CD14-positive monocyte (primary cell): ENCODE measurements around the gene ISG20. TPM values are rescaled to one million over a fixed set of nuclear protein-coding genes. Genes with fewer than 3 reads are reported as not detected.
A peak's percentile ranks its signal among the peaks of the same experiment; 100 is the strongest.

Source experiments
- DNase-seq, 3 donors: peaks; one replicate each; pipeline ENCODE4 v3.0.0-alpha.2; 2011 to 2022
- H2AFZ ChIP-seq: 2 replicates; pipeline ENCODE4 v1.6.0; 2012; ENCODE audit warnings: mild to moderate bottlenecking, low read depth, low read length, inconsistent platforms; ENCODE audit not compliant: insufficient read depth, poor library complexity, severe bottlenecking
- H3K27ac ChIP-seq, 2 donors: 1 replicate in 1 of 2; 2 replicates in 1 of 2; pipeline ENCODE4 v1.5.1; 2012 to 2013; ENCODE audit warnings: low read length in 2 of 2, control low read depth in 1 of 2, inconsistent platforms in 1 of 2, low read depth in 1 of 2, mild to moderate bottlenecking in 1 of 2
- H3K27me3 ChIP-seq, 2 donors: one replicate each; pipeline versions ENCODE4 v1.6.0 to v1.6.1; 2011 to 2013; ENCODE audit warnings: low read length in 2 of 2; ENCODE audit not compliant: control insufficient read depth in 2 of 2, insufficient read depth in 2 of 2
- H3K36me3 ChIP-seq, 2 donors: replicated peaks in 1 of 2; 1 replicate in 1 of 2; 2 replicates in 1 of 2; pipeline versions ENCODE4 v1.5.1 to v1.6.1; 2012 to 2013; ENCODE audit warnings: low read length in 2 of 2, control low read depth in 1 of 2, inconsistent platforms in 1 of 2, mild to moderate bottlenecking in 1 of 2; ENCODE audit not compliant: insufficient read depth in 2 of 2, control insufficient read depth in 1 of 2
- H3K4me1 ChIP-seq, 2 donors: 1 replicate in 1 of 2; 2 replicates in 1 of 2; pipeline versions ENCODE4 v1.5.1 to v1.6.1; 2012 to 2013; ENCODE audit warnings: low read length in 2 of 2, control low read depth in 1 of 2, inconsistent platforms in 1 of 2, mild to moderate bottlenecking in 1 of 2, moderate library complexity in 1 of 2; ENCODE audit not compliant: insufficient read depth in 2 of 2, control insufficient read depth in 1 of 2
- H3K4me2 ChIP-seq: replicated peaks from 2 replicates; pipeline ENCODE3; 2012; ENCODE audit warnings: low read length, moderate library complexity, mild to moderate bottlenecking; ENCODE audit not compliant: poor library complexity, severe bottlenecking; ENCODE audit errors: extremely low read depth
- H3K4me3 ChIP-seq, 3 experiments: fragments of 200-600 bp in 1 of 3; sonication (generic) in 1 of 3; replicated peaks in 1 of 3; 1 replicate in 2 of 3; 2 replicates in 1 of 3; pipeline ENCODE4 v1.5.1; 2011 to 2013; ENCODE audit warnings: low read length in 3 of 3, mild to moderate bottlenecking in 3 of 3, control low read depth in 2 of 3, low read depth in 2 of 3, inconsistent platforms in 1 of 3, moderate library complexity in 1 of 3
- H3K79me2 ChIP-seq: 2 replicates; pipeline ENCODE4 v1.6.0; 2012; ENCODE audit warnings: mild to moderate bottlenecking, control low read depth, inconsistent platforms, low read length, moderate library complexity; ENCODE audit not compliant: insufficient read depth
- H3K9ac ChIP-seq: 2 replicates; pipeline ENCODE4 v1.6.0; 2017; ENCODE audit warnings: low read length, mild to moderate bottlenecking; ENCODE audit not compliant: insufficient read depth, poor library complexity, severe bottlenecking
- H3K9me3 ChIP-seq, 2 donors: replicated peaks in 1 of 2; 1 replicate in 1 of 2; 2 replicates in 1 of 2; pipeline versions ENCODE4 v1.5.1 to v1.6.1; 2012 to 2013; ENCODE audit warnings: low read length in 2 of 2, control low read depth in 1 of 2; ENCODE audit not compliant: control insufficient read depth in 1 of 2, insufficient read depth in 1 of 2
- H4K20me1 ChIP-seq: 2 replicates; pipeline ENCODE4 v1.6.0; 2012; ENCODE audit warnings: mild to moderate bottlenecking, low read length, control low read depth, moderate library complexity; ENCODE audit not compliant: insufficient read depth
- H3K27ac Mint-ChIP-seq, 7 donors: one replicate each; pipeline ENCODE4 v1.8.0; 2020; ENCODE audit warnings: mild to moderate bottlenecking in 7 of 7, mixed read lengths in 7 of 7, moderate library complexity in 6 of 7, inconsistent platforms in 2 of 7
- H3K27me3 Mint-ChIP-seq, 3 donors: one replicate each; pipeline ENCODE4 v1.8.0; 2021 to 2022; ENCODE audit warnings: low read depth in 3 of 3, mild to moderate bottlenecking in 3 of 3, mixed read lengths in 3 of 3, moderate library complexity in 3 of 3, inconsistent platforms in 1 of 3
- H3K36me3 Mint-ChIP-seq, 2 donors: one replicate each; pipeline ENCODE4 v1.8.0; 2020; ENCODE audit warnings: mixed read lengths in 2 of 2, inconsistent platforms in 1 of 2, mild to moderate bottlenecking in 1 of 2
- H3K4me1 Mint-ChIP-seq: one replicate; pipeline ENCODE4 v1.8.0; 2020; ENCODE audit warnings: mild to moderate bottlenecking, mixed read lengths
- H3K4me3 Mint-ChIP-seq, 2 donors: one replicate each; pipeline ENCODE4 v1.8.0; 2020; ENCODE audit warnings: mild to moderate bottlenecking in 2 of 2, mixed read lengths in 2 of 2, moderate library complexity in 1 of 2
- H3K9me3 Mint-ChIP-seq, 7 donors: one replicate each; pipeline ENCODE4 v1.8.0; 2020 to 2022; ENCODE audit warnings: mixed read lengths in 7 of 7, mild to moderate bottlenecking in 6 of 7, moderate library complexity in 6 of 7, inconsistent platforms in 2 of 7
- WGBS: methylation state at CpG from one replicate; pipeline ENCODE4 v1.1.5; 2013; ENCODE audit warnings: missing lambda C conversion rate; ENCODE audit not compliant: insufficient coverage; 5-methylcytosine and 5-hydroxymethylcytosine counted together
- intact Hi-C, 2 donors: fragments of 100-400 bp; cut with micrococcal nuclease; formaldehyde crosslinking; loops; one replicate each; pipeline versions ENCODE4 v1.15.0 to v1.15.1; 2023
- polyA plus RNA-seq, 3 donors: library from polyadenylated mRNA; depleted of rRNA in 1 of 3; unstranded in 2 of 3; stranded (reverse) in 1 of 3; fragments of 300-500 nt in 2 of 3; fragments of >200 nt in 1 of 3; fragmentation: Illumina TruSeq in 2 of 3; gene quantifications; 1 replicate in 2 of 3; 2 replicates in 1 of 3; pipeline ENCODE4 v1.2.3, GENCODE V29; 2012 to 2021
- TF ChIP-seq, protein P1 (sequence below): fragments of 200-600 bp; IDR thresholded peaks from one replicate; pipeline ENCODE4 v1.8.0; 2022; ENCODE audit warnings: antibody characterized with exemption, mild to moderate bottlenecking

The ISG20 gene
- polyA plus RNA-seq, 3 donors = 15.6 to 29.3 (median 25.1) TPM

DNA sequence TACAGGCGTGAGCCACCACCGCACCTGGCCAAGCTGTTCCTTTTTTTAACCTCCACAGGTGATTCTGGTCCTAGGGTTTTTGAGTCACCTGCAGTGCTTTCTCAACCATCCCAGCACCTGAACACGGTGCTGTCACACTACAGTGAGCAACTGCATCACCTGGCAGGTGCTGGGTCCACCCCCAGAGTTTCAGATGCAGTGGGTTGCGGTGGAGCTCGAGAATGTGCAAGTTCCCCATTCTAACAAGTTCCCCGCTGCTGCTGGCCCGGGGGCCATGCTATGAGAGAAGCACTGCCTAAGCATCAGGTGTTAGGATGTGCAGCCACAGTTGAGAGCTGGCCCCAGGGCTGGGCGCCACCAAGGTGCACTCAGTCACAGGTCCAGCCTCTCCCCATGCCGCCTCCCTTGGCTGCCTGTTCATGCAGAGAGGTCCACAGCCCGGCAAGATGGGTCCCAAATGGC lies 18.0 kb downstream of the ISG20 start:
- no peak for DNase-seq
- intact Hi-C loops = no loop called here
- H3K4me2 ChIP-seq = no peak overlapping the region
- Mint-ChIP-seq H3K4me1 (peaks cover 2% of the 10 kb centered on the region), H3K27me3 (peaks cover 2 to 6% (median 4%) of the 10 kb centered on the region in 3 donors), H3K27ac (peak overlapping the region in 1 of 7 donors; percentile 67), H3K4me3 (no peak overlapping the region), H3K9me3 (no peaks in the 10 kb centered on the region), H3K36me3 (peaks cover 0 to 2% of the 10 kb centered on the region in 2 donors)
- no peaks in the 10 kb centered on the region for H3K36me3 ChIP-seq
- no peak overlapping the region for H2AFZ ChIP-seq
- no peak overlapping the region for H3K4me3 ChIP-seq
- H3K4me1 ChIP-seq = no peaks in the 10 kb centered on the region
- H3K79me2 ChIP-seq = no peaks in the 10 kb centered on the region
- TF ChIP-seq, protein P1, sequence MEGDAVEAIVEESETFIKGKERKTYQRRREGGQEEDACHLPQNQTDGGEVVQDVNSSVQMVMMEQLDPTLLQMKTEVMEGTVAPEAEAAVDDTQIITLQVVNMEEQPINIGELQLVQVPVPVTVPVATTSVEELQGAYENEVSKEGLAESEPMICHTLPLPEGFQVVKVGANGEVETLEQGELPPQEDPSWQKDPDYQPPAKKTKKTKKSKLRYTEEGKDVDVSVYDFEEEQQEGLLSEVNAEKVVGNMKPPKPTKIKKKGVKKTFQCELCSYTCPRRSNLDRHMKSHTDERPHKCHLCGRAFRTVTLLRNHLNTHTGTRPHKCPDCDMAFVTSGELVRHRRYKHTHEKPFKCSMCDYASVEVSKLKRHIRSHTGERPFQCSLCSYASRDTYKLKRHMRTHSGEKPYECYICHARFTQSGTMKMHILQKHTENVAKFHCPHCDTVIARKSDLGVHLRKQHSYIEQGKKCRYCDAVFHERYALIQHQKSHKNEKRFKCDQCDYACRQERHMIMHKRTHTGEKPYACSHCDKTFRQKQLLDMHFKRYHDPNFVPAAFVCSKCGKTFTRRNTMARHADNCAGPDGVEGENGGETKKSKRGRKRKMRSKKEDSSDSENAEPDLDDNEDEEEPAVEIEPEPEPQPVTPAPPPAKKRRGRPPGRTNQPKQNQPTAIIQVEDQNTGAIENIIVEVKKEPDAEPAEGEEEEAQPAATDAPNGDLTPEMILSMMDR = no peak
- WGBS = 74% methylated on average over 10 of the region's 10 CpGs
- H3K9me3 ChIP-seq = no peaks in the 10 kb centered on the region
- no peak overlapping the region for H3K9ac ChIP-seq
- no peaks in the 10 kb centered on the region for H3K27me3 ChIP-seq
- H4K20me1 ChIP-seq = no peaks in the 10 kb centered on the region
- no peak overlapping the region for H3K27ac ChIP-seq

DNA sequence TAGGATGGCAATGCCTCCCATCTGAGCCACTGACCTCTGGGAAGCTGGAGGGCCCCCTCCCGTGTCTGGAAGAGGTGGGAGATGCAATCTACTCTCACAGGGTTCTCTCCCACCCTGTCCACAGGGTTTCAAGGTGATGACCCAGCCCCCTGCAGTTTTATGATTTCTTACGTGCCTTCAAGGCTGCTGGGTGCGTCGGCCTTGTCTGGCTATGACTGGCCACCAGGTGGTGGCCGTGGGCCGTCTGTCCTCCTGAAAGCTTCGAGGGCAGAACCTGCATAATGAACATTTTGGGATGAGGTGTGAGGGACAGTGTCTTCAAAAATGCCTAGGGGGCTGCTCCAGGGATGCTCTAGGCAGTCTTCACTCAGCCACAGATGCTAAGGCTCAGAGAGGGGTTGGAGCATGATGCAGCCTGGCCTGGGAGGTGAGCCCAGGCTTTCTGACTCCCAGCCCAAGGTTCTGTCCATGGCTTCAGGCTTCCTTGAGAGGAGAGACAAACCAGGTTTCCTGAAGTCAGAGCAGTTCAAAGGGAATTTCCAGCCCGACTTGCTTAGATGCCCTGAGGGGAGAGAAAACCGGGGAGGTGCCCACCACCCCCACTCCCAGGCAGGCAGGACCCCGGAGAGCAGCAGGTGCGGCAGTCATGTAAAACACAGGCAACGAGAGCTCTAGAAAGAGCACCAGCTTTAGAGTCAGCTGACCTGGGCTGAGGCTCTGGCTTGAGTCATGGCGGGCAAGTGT lies 18.7 kb downstream of the ISG20 start:
- peaks cover 2% of the 10 kb centered on the region for H3K4me1 Mint-ChIP-seq
- TF ChIP-seq, protein P1 = peak; percentile 59
- H3K4me3 Mint-ChIP-seq = no peak overlapping the region
- H3K9me3 Mint-ChIP-seq = no peaks in the 10 kb centered on the region
- Histone ChIP-seq H3K9me3 (no peaks in the 10 kb centered on the region), H3K27ac (no peak overlapping the region), H3K9ac (no peak overlapping the region), H3K36me3 (no peaks in the 10 kb centered on the region), H2AFZ (no peak overlapping the region), H3K79me2 (no peaks in the 10 kb centered on the region), H3K4me1 (no peaks in the 10 kb centered on the region), H3K27me3 (no peaks in the 10 kb centered on the region), H3K4me2 (no peak overlapping the region), H3K4me3 (no peak overlapping the region), H4K20me1 (no peaks in the 10 kb centered on the region)
- WGBS = 55% methylated on average over 10 of the region's 13 CpGs
- H3K27me3 Mint-ChIP-seq = peaks cover 2 to 6% (median 4%) of the 10 kb centered on the region in 3 donors
- intact Hi-C loops = no loop called here
- peaks cover 0 to 2% of the 10 kb centered on the region in 2 donors for H3K36me3 Mint-ChIP-seq
- H3K27ac Mint-ChIP-seq = no peak overlapping the region
- DNase-seq = no peak
